ENCODE data around the gene ZBTB44.

Gene ZBTB44

DNA sequence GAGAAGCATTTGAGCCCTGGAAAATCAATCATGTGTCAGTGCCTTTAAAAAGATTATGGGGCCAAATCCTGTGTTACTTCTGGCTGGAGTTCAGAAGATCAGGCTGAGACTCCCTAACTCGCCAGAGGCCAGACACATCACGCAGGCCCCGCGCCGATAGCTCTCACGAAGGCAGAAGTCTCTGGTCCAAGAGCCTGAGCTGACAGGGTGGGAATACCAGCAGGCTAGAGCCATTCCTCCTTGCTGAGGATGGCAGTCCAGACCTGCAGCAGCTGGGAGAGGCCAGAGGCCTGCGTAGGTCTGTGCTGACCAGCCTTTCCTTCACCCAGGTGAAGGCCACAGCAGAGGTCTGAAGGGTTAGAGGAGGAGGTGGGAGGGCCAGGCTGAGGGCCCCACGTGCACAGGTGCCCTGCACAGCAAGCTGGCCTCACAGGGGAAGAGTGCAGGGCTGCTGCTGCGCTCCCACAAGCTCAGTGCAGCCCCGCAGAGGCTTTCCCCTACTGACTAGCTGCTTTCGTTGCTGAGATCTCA is 102.2 kb downstream of the ZBTB44 start:
- H3K27ac ChIP-seq (ENCODE audit: low read length), result no peak overlapping the region
- H3K4me3 ChIP-seq (ENCODE audit: low read depth in 1 of 2, low read length in 2 of 2), result no peak overlapping the region
- peaks cover 6 to 7% of the 10 kb centered on the region in 2 donors for H3K4me1 ChIP-seq (ENCODE audit: control insufficient read depth in 1 of 2, insufficient read depth in 2 of 2, low read length in 2 of 2)
- no peaks in the 10 kb centered on the region for H3K9me3 ChIP-seq (ENCODE audit: control insufficient read depth in 1 of 2, low read length in 2 of 2)
- H3K27me3 ChIP-seq (ENCODE audit: low read depth, low read length), result no peaks in the 10 kb centered on the region
- H3K36me3 ChIP-seq (ENCODE audit: control insufficient read depth in 1 of 2, insufficient read depth in 2 of 2, low read length in 2 of 2), result no peaks in the 10 kb centered on the region

DNA sequence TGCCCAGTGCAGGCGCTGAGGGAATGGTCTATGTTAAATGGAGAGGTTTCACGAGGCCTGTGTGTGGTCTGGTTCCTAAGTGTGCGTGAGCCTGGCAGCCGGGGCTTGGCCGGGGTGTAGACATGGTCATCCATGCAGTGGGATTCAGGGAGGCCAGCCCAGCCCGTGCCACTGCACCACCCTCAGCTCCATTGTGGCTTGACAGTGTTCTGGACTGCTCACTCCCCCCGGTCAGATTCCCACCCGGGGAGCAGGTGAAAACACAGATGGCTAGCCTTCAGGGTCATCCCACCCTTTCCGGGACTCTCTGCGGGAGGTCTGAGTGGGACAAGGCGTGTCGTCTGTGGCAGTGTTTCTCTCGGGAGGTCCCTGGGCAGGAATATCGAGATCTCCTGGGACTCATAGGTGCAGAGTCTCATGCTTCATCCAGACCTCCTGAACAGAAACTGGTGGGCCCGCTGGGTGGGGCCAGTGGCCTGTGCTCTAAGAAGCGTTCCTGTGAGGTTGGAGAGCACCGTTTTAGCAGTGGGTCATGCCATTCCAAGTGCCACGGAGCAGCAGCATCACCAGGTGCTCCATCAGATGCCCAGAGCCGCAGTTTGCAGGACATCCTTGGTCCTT is 102.8 kb downstream of the ZBTB44 start:
- Histone ChIP-seq H3K4me1 (ENCODE audit: control insufficient read depth in 1 of 2, insufficient read depth in 2 of 2, low read length in 2 of 2) (peaks cover 6 to 7% of the 10 kb centered on the region in 2 donors), H3K4me3 (ENCODE audit: low read depth in 1 of 2, low read length in 2 of 2) (no peak overlapping the region), H3K27me3 (ENCODE audit: low read depth, low read length) (no peaks in the 10 kb centered on the region), H3K36me3 (ENCODE audit: control insufficient read depth in 1 of 2, insufficient read depth in 2 of 2, low read length in 2 of 2) (no peaks in the 10 kb centered on the region), H3K9me3 (ENCODE audit: control insufficient read depth in 1 of 2, low read length in 2 of 2) (no peaks in the 10 kb centered on the region), H3K27ac (ENCODE audit: low read length) (no peak overlapping the region)

DNA sequence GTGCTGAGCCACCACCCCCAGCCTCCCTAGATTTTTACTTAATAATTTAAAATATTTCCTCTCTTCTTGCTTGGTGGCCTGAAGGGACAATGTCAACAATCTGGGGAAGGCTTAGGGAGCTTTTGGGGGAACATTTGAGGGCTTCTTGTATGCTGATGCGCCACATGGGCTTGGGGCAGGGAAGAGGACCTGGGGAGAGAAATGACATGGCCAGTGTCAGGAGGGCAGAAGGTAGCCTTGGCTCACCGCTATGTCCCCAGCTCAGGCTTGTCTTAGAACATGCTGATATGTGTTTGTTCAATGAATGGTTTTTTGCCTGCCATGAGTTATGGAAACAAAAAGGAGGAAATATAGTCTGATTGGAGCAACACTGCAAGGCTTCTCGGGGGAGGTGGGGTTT is 103.6 kb downstream of the ZBTB44 start:
- H3K9me3 ChIP-seq (ENCODE audit: control insufficient read depth in 1 of 2, low read length in 2 of 2), result no peaks in the 10 kb centered on the region
- no peaks in the 10 kb centered on the region for H3K36me3 ChIP-seq (ENCODE audit: control insufficient read depth in 1 of 2, insufficient read depth in 2 of 2, low read length in 2 of 2)
- no peak overlapping the region for H3K4me3 ChIP-seq (ENCODE audit: low read depth in 1 of 2, low read length in 2 of 2)
- no peak overlapping the region for H3K27ac ChIP-seq (ENCODE audit: low read length)
- no peaks in the 10 kb centered on the region for H3K27me3 ChIP-seq (ENCODE audit: low read depth, low read length)
- peaks cover 6 to 7% of the 10 kb centered on the region in 2 donors for H3K4me1 ChIP-seq (ENCODE audit: control insufficient read depth in 1 of 2, insufficient read depth in 2 of 2, low read length in 2 of 2)

DNA sequence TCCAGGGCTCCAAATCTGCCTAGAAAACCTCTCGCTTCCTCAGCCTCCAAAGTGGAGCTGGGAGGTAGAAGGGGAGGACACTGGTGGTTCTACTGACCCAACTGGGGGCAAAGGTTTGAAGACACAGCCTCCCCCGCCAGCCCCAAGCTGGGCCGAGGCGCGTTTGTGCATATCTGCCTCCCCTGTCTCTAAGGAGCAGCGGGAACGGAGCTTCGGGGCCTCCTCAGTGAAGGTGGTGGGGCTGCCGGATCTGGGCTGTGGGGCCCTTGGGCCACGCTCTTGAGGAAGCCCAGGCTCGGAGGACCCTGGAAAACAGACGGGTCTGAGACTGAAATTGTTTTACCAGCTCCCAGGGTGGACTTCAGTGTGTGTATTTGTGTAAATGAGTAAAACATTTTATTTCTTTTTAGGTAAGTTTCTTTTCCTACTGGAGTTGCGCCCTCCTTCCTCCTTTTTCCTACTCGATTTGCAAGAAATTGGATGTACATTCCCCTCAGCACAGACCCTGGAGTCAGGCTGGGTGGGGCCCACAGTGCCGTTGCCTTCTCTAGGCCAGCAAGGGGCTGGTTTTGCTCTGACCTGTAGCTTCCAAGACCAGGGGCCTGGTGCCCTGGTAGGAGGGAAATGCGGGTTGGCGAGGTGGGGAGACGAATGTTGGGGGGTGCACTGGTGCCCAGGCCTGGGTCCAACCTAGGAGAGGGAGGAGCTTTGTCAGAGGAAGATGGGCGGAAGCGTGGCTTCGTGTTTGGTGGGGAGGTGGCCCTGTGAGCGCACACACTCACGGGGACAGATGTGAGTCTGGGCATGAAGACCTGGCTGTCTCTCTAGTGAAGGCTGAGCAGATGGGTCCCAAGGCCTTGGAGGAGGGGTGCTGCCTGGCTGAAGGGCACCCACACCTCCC is 104.5 kb downstream of the ZBTB44 start:
- no peak overlapping the region for H3K27ac ChIP-seq (ENCODE audit: low read length)
- H3K4me1 ChIP-seq (ENCODE audit: control insufficient read depth in 1 of 2, insufficient read depth in 2 of 2, low read length in 2 of 2), result peaks cover 6 to 7% of the 10 kb centered on the region in 2 donors
- no peaks in the 10 kb centered on the region for H3K27me3 ChIP-seq (ENCODE audit: low read depth, low read length)
- H3K4me3 ChIP-seq (ENCODE audit: low read depth in 1 of 2, low read length in 2 of 2), result no peak overlapping the region
- no peaks in the 10 kb centered on the region for H3K9me3 ChIP-seq (ENCODE audit: control insufficient read depth in 1 of 2, low read length in 2 of 2)
- no peaks in the 10 kb centered on the region for H3K36me3 ChIP-seq (ENCODE audit: control insufficient read depth in 1 of 2, insufficient read depth in 2 of 2, low read length in 2 of 2)

DNA sequence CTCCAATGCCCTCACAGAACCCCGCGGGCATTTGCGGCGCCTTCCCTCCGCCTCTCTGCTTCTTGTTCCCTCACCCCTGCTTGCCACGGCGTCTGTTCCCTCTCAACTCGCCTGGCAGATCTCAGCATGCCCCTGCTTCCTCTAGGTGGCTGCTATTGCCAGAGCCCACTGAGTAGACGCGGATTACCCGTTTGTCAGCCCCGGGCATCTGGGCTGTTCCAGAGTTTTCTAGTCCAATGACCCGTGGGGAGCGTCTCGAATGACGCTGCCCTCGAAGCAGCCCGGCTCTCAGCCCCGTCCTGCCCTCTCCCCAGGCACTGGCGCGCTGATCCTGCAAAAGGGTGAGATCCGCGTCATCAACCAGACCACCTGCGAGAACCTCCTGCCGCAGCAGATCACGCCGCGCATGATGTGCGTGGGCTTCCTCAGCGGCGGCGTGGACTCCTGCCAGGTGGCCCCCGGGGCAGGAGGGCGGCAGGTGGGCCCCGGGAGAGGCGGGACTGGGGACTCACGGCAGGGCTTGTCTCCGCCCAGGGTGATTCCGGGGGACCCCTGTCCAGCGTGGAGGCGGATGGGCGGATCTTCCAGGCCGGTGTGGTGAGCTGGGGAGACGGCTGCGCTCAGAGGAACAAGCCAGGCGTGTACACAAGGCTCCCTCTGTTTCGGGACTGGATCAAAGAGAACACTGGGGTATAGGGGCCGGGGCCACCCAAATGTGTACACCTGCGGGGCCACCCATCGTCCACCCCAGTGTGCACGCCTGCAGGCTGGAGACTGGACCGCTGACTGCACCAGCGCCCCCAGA is 105.4 kb downstream of the ZBTB44 start:
- H3K4me3 ChIP-seq (ENCODE audit: low read depth in 1 of 2, low read length in 2 of 2), result no peak overlapping the region
- peaks cover 6 to 7% of the 10 kb centered on the region in 2 donors for H3K4me1 ChIP-seq (ENCODE audit: control insufficient read depth in 1 of 2, insufficient read depth in 2 of 2, low read length in 2 of 2)
- H3K27ac ChIP-seq (ENCODE audit: low read length), result no peak overlapping the region
- no peaks in the 10 kb centered on the region for H3K9me3 ChIP-seq (ENCODE audit: control insufficient read depth in 1 of 2, low read length in 2 of 2)
- H3K27me3 ChIP-seq (ENCODE audit: low read depth, low read length), result no peaks in the 10 kb centered on the region
- H3K36me3 ChIP-seq (ENCODE audit: control insufficient read depth in 1 of 2, insufficient read depth in 2 of 2, low read length in 2 of 2), result no peaks in the 10 kb centered on the region

DNA sequence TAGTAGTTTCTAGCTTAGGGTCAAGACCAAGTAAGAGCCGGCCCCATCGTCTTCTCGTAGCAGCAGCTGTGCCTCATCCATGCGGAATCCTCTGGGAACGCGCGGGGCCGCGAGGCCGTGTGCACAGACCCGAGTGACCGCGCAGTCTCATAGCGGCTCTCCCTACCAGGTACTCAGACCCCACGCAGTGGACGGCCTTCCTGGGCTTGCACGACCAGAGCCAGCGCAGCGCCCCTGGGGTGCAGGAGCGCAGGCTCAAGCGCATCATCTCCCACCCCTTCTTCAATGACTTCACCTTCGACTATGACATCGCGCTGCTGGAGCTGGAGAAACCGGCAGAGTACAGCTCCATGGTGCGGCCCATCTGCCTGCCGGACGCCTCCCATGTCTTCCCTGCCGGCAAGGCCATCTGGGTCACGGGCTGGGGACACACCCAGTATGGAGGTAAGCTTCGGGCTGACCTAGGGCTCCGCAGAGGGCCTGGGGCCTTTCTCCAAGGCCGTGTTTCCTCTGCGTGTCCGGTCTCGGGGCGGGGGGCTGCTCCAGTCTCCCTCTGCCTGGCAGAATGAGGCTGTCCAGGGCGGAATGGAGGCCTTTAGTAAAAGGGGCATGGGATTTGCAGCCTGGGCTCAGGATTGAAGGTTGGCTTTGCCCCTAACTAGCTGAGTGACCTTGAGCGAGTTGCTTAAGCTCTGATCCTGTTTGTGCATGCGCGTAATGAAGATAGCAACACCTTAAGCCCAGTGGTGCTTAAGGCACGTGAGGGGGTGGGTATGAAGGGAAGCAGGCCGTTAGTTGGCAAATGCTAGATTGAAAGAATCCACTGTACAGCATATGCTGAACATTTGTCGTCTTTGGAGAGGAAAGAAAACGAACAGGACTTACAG is 106.2 kb downstream of the ZBTB44 start:
- no peak overlapping the region for H3K27ac ChIP-seq (ENCODE audit: low read length)
- H3K4me1 ChIP-seq (ENCODE audit: control insufficient read depth in 1 of 2, insufficient read depth in 2 of 2, low read length in 2 of 2), result peaks cover 6 to 7% of the 10 kb centered on the region in 2 donors
- H3K4me3 ChIP-seq (ENCODE audit: low read depth in 1 of 2, low read length in 2 of 2), result no peak overlapping the region

DNA sequence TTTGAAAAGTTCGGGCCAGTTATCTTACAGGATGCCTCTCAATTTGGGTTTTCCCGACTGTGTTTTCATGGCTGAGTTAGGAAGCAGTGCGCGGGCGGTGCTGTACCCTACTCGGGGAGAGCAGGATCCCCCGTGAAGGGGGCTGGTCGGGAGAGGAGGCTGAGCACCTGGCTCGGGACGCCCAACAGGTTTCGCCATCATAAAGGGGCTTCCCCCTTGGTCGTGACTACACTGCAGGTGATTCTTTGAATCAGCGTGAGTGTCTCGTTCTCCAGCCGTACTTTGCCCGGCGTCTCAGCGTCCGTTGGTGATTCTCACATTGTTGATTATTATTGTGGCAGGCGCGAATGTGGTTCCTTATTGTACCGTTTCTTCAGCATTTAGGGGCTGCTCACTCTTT is 108.6 kb downstream of the ZBTB44 start:
- H3K27me3 ChIP-seq (ENCODE audit: low read depth, low read length), result no peaks in the 10 kb centered on the region
- no peaks in the 10 kb centered on the region for H3K4me1 ChIP-seq (ENCODE audit: control insufficient read depth in 1 of 2, insufficient read depth in 2 of 2, low read length in 2 of 2)
- H3K36me3 ChIP-seq (ENCODE audit: control insufficient read depth in 1 of 2, insufficient read depth in 2 of 2, low read length in 2 of 2), result no peaks in the 10 kb centered on the region
- no peak overlapping the region for H3K27ac ChIP-seq (ENCODE audit: low read length)
- H3K9me3 ChIP-seq (ENCODE audit: control insufficient read depth in 1 of 2, low read length in 2 of 2), result peaks cover 0 to 4% of the 10 kb centered on the region in 2 donors
- no peak overlapping the region for H3K4me3 ChIP-seq (ENCODE audit: low read depth in 1 of 2, low read length in 2 of 2)

More for the DNA sequence above, 106.2 kb downstream of the ZBTB44 start:
- Histone ChIP-seq H3K36me3 (ENCODE audit: control insufficient read depth in 1 of 2, insufficient read depth in 2 of 2, low read length in 2 of 2) (no peaks in the 10 kb centered on the region), H3K27me3 (ENCODE audit: low read depth, low read length) (no peaks in the 10 kb centered on the region), H3K9me3 (ENCODE audit: control insufficient read depth in 1 of 2, low read length in 2 of 2) (no peaks in the 10 kb centered on the region)

DNA sequence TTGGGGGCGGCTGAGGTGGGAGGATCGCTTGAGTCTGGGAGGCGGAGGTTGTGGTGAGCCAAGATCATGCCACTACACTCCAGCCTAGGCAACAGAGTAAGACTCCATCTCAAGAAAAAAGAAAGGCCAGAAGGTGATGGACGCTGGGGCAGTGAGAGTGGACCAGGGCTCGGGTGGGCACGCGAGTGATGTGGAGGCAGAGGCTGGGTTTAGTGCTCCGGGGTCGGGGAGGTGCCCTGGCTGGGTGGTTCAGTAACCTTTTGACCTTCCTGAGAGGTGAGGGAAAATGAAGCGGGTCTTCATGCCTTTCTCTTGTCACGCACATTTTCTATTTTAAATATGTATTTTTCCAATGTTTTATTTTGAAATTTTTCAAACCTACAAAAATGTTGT is 110.0 kb downstream of the ZBTB44 start:
- Histone ChIP-seq H3K9me3 (ENCODE audit: control insufficient read depth in 1 of 2, low read length in 2 of 2) (peaks cover 0 to 4% of the 10 kb centered on the region in 2 donors), H3K27ac (ENCODE audit: low read length) (no peak overlapping the region), H3K36me3 (ENCODE audit: control insufficient read depth in 1 of 2, insufficient read depth in 2 of 2, low read length in 2 of 2) (no peaks in the 10 kb centered on the region), H3K4me1 (ENCODE audit: control insufficient read depth in 1 of 2, insufficient read depth in 2 of 2, low read length in 2 of 2) (no peaks in the 10 kb centered on the region), H3K27me3 (ENCODE audit: low read depth, low read length) (no peaks in the 10 kb centered on the region), H3K4me3 (ENCODE audit: low read depth in 1 of 2, low read length in 2 of 2) (no peak overlapping the region)

DNA sequence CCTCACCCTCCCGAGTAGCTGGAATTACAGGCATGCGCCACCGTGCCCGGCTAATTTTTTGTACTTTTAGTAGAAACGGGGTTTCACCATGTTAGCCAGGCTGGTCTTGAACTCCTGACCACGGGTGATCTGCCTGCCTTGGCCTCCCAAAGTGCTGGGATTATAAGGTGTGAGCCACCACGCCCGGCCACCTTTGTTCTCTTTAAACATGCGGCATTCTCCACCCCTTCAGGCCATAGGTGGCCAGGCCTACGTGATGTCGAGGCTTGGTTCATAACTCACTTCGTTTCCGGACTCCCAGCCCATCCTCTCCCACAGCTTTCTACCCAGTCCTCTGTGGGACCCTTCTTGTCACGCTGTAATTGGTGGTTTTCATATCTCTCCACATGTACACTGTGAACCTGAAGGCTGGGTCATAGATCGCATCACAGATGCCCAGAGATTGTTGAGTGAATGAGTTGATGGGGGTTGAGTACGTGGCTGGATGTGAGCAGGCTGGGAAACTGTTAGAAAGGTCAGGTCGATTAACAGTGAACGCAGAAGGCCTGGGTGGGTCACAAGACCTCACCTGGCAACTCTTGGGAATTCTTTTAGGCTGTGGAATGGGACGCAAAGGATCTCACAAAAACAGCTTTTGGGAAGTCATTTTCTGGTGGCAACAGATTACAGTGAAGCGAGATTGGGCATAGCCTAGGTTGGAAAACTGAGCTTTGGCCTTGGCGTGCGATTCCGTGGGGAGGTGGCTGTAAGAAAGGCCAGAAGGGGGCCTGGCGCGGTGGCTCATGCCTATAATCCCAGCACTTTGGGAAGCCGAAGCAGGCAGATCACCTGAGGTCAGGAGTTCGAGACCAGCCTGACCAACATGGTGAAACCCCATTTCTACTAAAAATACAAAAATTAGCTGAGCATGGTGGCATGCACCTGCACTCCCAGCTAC is 110.7 kb downstream of the ZBTB44 start:
- H3K27ac ChIP-seq (ENCODE audit: low read length), result no peak overlapping the region
- peaks cover 0 to 4% of the 10 kb centered on the region in 2 donors for H3K9me3 ChIP-seq (ENCODE audit: control insufficient read depth in 1 of 2, low read length in 2 of 2)
- no peaks in the 10 kb centered on the region for H3K4me1 ChIP-seq (ENCODE audit: control insufficient read depth in 1 of 2, insufficient read depth in 2 of 2, low read length in 2 of 2)
- no peaks in the 10 kb centered on the region for H3K27me3 ChIP-seq (ENCODE audit: low read depth, low read length)
- H3K4me3 ChIP-seq (ENCODE audit: low read depth in 1 of 2, low read length in 2 of 2), result no peak overlapping the region
- no peaks in the 10 kb centered on the region for H3K36me3 ChIP-seq (ENCODE audit: control insufficient read depth in 1 of 2, insufficient read depth in 2 of 2, low read length in 2 of 2)
